IMR-90 (cell line): ENCODE results near the gene RSBN1. TPM values are rescaled to one million over a fixed set of nuclear protein-coding genes. Genes with fewer than 3 reads are reported as not detected.

Experiments used
- ATAC-seq: fragments of 200-7000 bp; cut with Tn5 transposase; 2 replicates; pipeline ENCODE4 v1.9.1; 2020; ENCODE audit warnings: low read depth, mild to moderate bottlenecking, moderate library complexity
- BruUV-seq: library from RNA; stranded (reverse); fragments of 400-500 nt; replicated peaks from 2 replicates; lab custom pipeline; 2021; lab: Mats Ljungman, UMichigan
- CTCF ChIA-PET: fragments of 300-600 bp; formaldehyde crosslinking; extraction: SDS; loops from one replicate; lab custom pipeline; 2021; ENCODE audit warnings: antibody characterized with exemption; lab: Yijun Ruan, JAX
- POLR2A ChIA-PET: fragments of 300-600 bp; sonication (Branson Sonifier 250); formaldehyde crosslinking; loops from one replicate; lab custom pipeline; 2022; ENCODE audit warnings: antibody characterized with exemption; ENCODE audit not compliant: unreplicated experiment; lab: Charles Lee
- DNase-seq: peaks from one replicate; pipeline ENCODE4 v3.0.0; 2013
- H2AFZ ChIP-seq: replicated peaks from 2 replicates; pipeline ENCODE3; 2013; ENCODE audit warnings: low read length, mild to moderate bottlenecking; ENCODE audit not compliant: poor library complexity
- H2AK5ac ChIP-seq: 2 replicates; pipeline ENCODE4 v1.6.1; 2013; ENCODE audit warnings: low read depth, low read length, inconsistent platforms
- H2AK9ac ChIP-seq: replicated peaks from 2 replicates; pipeline ENCODE3; 2013; ENCODE audit warnings: mild to moderate bottlenecking, low read depth, low read length, moderate library complexity; ENCODE audit not compliant: poor library complexity
- H2BK120ac ChIP-seq: 2 replicates; pipeline ENCODE4 v1.6.1; 2013; ENCODE audit warnings: low read depth, low read length, inconsistent platforms
- H2BK15ac ChIP-seq: 3 replicates; pipeline ENCODE4 v1.6.1; 2013; ENCODE audit warnings: low read depth, low read length, inconsistent platforms
- H2BK20ac ChIP-seq: 2 replicates; pipeline ENCODE4 v1.6.1; 2013; ENCODE audit warnings: low read depth, mild to moderate bottlenecking, inconsistent platforms, low read length, moderate library complexity
- H2BK5ac ChIP-seq: 2 replicates; pipeline ENCODE4 v1.6.1; 2013; ENCODE audit warnings: mild to moderate bottlenecking, low read depth, low read length, inconsistent platforms; ENCODE audit not compliant: poor library complexity, severe bottlenecking
- H3K14ac ChIP-seq: replicated peaks from 2 replicates; pipeline ENCODE4 v1.6.1; 2013; ENCODE audit warnings: low read depth, low read length, inconsistent platforms
- H3K18ac ChIP-seq: 2 replicates; pipeline ENCODE4 v1.6.1; 2013; ENCODE audit warnings: low read depth, low read length, control low read depth
- H3K23ac ChIP-seq: 2 replicates; pipeline ENCODE4 v1.6.1; 2013; ENCODE audit warnings: low read depth, low read length, inconsistent platforms
- H3K27ac ChIP-seq: 2 replicates; pipeline ENCODE4 v1.5.1; 2013; ENCODE audit warnings: mild to moderate bottlenecking, control low read depth, low read length; ENCODE audit not compliant: insufficient read depth
- H3K27me3 ChIP-seq: 2 replicates; pipeline ENCODE4 v1.6.1; 2013; ENCODE audit warnings: low read length; ENCODE audit not compliant: control insufficient read depth, insufficient read depth
- H3K36me3 ChIP-seq: 2 replicates; pipeline ENCODE4 v1.6.1; 2013; ENCODE audit warnings: low read length, mixed read lengths; ENCODE audit not compliant: control insufficient read depth, insufficient read depth
- H3K4ac ChIP-seq: 2 replicates; pipeline ENCODE4 v1.6.1; 2013; ENCODE audit warnings: low read depth, low read length, inconsistent platforms
- H3K4me1 ChIP-seq: 2 replicates; pipeline ENCODE4 v1.6.1; 2013; ENCODE audit warnings: low read length, mixed read lengths; ENCODE audit not compliant: control insufficient read depth, insufficient read depth
- H3K4me2 ChIP-seq: 2 replicates; pipeline ENCODE4 v1.6.1; 2013; ENCODE audit warnings: low read depth, mild to moderate bottlenecking, control low read depth, low read length, moderate library complexity
- H3K4me3 ChIP-seq: 2 replicates; pipeline ENCODE4 v1.5.1; 2013; ENCODE audit warnings: low read depth, mild to moderate bottlenecking, control low read depth, low read length, moderate library complexity; ENCODE audit not compliant: insufficient read depth
- H3K56ac ChIP-seq: 2 replicates; pipeline ENCODE4 v1.6.1; 2013; ENCODE audit warnings: low read length, inconsistent platforms; ENCODE audit not compliant: insufficient read depth; ENCODE audit errors: extremely low read depth
- H3K79me1 ChIP-seq, 2 experiments: 2 replicates each; pipeline ENCODE4 v1.6.1; 2013; ENCODE audit warnings: low read length in 2 of 2, inconsistent platforms in 1 of 2, low read depth in 1 of 2
- H3K9ac ChIP-seq: 2 replicates; pipeline ENCODE4 v1.6.1; 2013; ENCODE audit warnings: low read depth, low read length, control low read depth
- H3K9me1 ChIP-seq: 2 replicates; pipeline ENCODE4 v1.6.1; 2013; ENCODE audit warnings: low read length, inconsistent platforms; ENCODE audit not compliant: insufficient read depth
- H3K9me3 ChIP-seq: 2 replicates; pipeline ENCODE4 v1.6.1; 2013; ENCODE audit warnings: low read length; ENCODE audit not compliant: control insufficient read depth, insufficient read depth
- H4K20me1 ChIP-seq: 2 replicates; pipeline ENCODE4 v1.6.1; 2013; ENCODE audit warnings: low read length, inconsistent platforms; ENCODE audit not compliant: insufficient read depth
- H4K5ac ChIP-seq: 2 replicates; pipeline ENCODE4 v1.6.1; 2013; ENCODE audit warnings: mild to moderate bottlenecking, low read depth, low read length, control low read depth
- H4K8ac ChIP-seq, 2 experiments: 2 replicates each; pipeline ENCODE4 v1.6.1; 2013; ENCODE audit warnings: low read depth in 2 of 2, low read length in 2 of 2, control low read depth in 1 of 2, inconsistent platforms in 1 of 2
- H4K91ac ChIP-seq: 2 replicates; pipeline ENCODE4 v1.6.1; 2013; ENCODE audit warnings: low read depth, low read length, inconsistent platforms; ENCODE audit not compliant: insufficient read depth
- CHD1 ChIP-seq: IDR thresholded peaks from 2 replicates; pipeline ENCODE4 v1.6.1; 2012; ENCODE audit warnings: low read depth, low read length, improper control_type of control experiment
- FOS ChIP-seq: fragments of 150-350 bp; IDR thresholded peaks from 2 replicates; pipeline ENCODE4 v1.6.1; 2016; ENCODE audit warnings: low read depth, low read length
- MAFK ChIP-seq: IDR thresholded peaks from 2 replicates; pipeline ENCODE4 v1.6.1; 2012; ENCODE audit warnings: low read depth, low read length, improper control_type of control experiment
- RCOR1 ChIP-seq: IDR thresholded peaks from 2 replicates; pipeline ENCODE4 v1.6.1; 2012; ENCODE audit warnings: mild to moderate bottlenecking, low read length, improper control_type of control experiment; ENCODE audit not compliant: insufficient replicate concordance
- dilution Hi-C: fragments of 300-500 bp; cut with HindIII; formaldehyde crosslinking; loops from one replicate; pipeline ENCODE4 v1.14.3; 2018; ENCODE audit warnings: low sequenced_read_pairs; ENCODE audit not compliant: unreplicated experiment
- in situ Hi-C: fragments of 300-500 bp; cut with MboI; formaldehyde crosslinking; loops from 3 replicates; pipeline ENCODE4 v1.14.3; 2019; ENCODE audit warnings: low sequenced_read_pairs, inconsistent platforms, mixed read lengths
- intact Hi-C: fragments of 100-400 bp; cut with micrococcal nuclease; formaldehyde crosslinking; loops from 2 replicates; pipeline ENCODE4 v1.10.0; 2022
- polyA plus RNA-seq, 3 experiments: library from polyadenylated mRNA; depleted of rRNA; stranded (reverse); fragments of >200 nt; gene quantifications; 2 replicates each; pipeline ENCODE4 v1.2.3, GENCODE V29; 2012; ENCODE audit warnings: low replicate concordance in 1 of 3
- total RNA-seq: library from RNA; depleted of rRNA; stranded (reverse); fragments of >200 nt; gene quantifications from 2 replicates; pipeline ENCODE4 v1.2.3, GENCODE V29; 2012

Gene RSBN1
- total and polyA plus RNA-seq, 2 of the 4 experiments (the other 2 are of a cell fraction): 5.3 to 11.7 TPM

DNA sequence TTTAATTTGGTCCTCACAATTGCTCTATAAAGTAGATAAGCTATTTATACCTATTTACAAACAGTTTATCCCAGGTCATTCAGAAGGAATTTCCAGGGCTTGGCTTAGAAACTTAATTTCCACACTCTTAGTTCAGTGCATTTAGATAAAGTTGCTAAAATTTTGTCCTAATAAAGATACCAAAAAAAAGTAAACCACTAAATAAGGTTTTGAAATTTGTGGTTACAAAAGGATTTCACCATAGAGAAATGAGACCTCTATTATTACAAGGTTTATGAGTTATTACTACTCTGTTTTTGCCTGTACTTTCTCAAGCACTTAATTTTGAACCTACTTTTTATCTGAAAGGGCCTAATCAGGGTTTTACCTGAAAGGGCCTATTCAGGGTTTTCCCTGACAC is 36.8 kb upstream of the RSBN1 start:
- ChIA-PET CTCF (interaction anchor here (0.5 kb wide), 1 partner anchor 73 kb away, joined by 5 read pairs; no protein-coding TSS in a partner anchor), POLR2A (no interaction called here)
- Histone ChIP-seq H2BK5ac (no peak overlapping the region), H4K8ac (no peak overlapping the region), H2BK120ac (no peak overlapping the region), H3K4me1 (no peaks in the 10 kb centered on the region), H3K18ac (no peak overlapping the region), H3K27ac (no peak overlapping the region), H3K9me1 (no peaks in the 10 kb centered on the region), H3K9me3 (no peaks in the 10 kb centered on the region), H3K9ac (no peak overlapping the region), H3K79me1 (no peaks in the 10 kb centered on the region), H3K36me3 (no peaks in the 10 kb centered on the region), H3K4ac (no peak overlapping the region), H3K14ac (no peak overlapping the region), H3K27me3 (no peaks in the 10 kb centered on the region), H2AK9ac (no peak overlapping the region), H4K5ac (no peak overlapping the region), H2BK15ac (no peak overlapping the region), H3K23ac (no peak overlapping the region), H3K4me2 (no peak overlapping the region), H3K56ac (no peak overlapping the region), H2BK20ac (no peak overlapping the region), H4K20me1 (no peaks in the 10 kb centered on the region), H2AFZ (no peak overlapping the region), H3K4me3 (no peak overlapping the region), H4K91ac (no peak overlapping the region), H2AK5ac (no peak overlapping the region)
- no peak for DNase-seq
- no TSS peak for BruUV-seq
- in situ Hi-C loops (no loop called here), dilution Hi-C loops (no loop called here), intact Hi-C loops (no loop called here)
- no peak for ATAC-seq
- TF ChIP-seq FOS: no peak
- no peak for TF ChIP-seq RCOR1
- TF ChIP-seq MAFK: no peak
- no peak for TF ChIP-seq CHD1
